ENCODE results near the gene PRAC2.

The PRAC2 gene

GRCh38 chr17:48754500-48755261 is 31.7 kb downstream of the PRAC2 start:
- no peak for DNase-seq (ENCODE audit: low read depth, low spot score)

- DNase-seq (ENCODE audit: low read depth, low spot score): no peak
Observed at GRCh38 chr17:48755356-48755755, 32.4 kb downstream of the PRAC2 start.

DNA sequence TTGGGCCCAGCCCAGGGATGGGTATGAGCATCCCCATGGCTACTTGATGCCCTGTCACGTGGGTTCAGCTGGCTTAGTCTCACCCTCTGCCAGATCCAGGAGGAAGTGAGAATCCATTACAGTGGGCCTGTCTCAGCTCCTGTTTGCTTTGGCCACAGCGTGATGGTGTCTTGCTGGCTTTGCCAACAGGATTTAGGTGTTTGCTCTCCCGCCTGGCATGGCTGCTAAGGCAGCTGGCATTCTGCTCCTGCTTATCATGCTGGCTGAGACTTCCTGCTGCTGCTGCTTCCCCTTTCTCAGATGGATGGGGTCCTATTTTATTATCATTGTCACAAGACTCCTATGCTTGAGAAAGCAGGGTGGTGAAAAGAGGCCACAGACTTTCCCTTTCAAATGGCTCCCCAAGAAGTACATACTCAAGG is 33.9 kb downstream of the PRAC2 start:
- no peak for DNase-seq (ENCODE audit: low read depth, low spot score)

DNA sequence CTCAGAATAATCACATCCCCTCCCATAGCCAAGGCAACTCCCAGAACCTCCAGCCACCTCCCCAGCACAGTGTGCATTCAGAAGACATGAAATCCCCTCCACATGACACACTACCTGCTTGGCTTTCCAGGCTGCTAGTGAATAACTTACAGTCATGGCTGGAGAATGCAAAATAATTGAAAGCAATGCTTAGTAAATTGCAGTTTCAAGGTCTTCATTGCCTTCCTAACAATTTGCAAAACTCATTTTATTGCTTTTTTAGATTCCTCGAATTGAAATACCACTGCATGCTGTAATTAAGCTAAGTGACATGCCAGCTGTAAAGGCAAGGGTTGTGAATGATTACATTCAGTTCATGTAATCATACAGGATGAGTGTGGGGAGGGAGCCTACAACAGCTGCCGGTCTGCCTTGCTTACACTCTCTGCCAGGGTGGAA is 34.6 kb downstream of the PRAC2 start:
- no peak for DNase-seq (ENCODE audit: low read depth, low spot score)

DNA sequence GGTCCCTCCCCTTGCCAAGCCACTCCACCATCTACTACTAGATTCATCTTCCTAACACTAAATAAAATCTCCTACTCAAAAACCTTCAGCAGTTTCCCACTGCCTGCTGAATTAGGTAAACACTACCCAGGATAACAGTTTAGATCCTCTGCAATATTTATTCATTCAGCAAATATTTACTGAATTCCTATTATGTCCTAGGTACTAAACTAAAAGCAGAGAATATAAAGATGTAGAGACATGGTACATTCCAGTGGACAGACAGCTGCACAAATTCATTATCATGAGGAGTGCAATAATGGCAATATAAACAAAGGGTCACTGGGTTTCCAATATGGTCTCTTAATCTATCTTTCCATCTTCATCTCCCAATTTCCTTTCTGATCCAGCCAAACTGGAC is 36.3 kb downstream of the PRAC2 start:
- DNase-seq (ENCODE audit: low read depth, low spot score): no peak

- DNase-seq (ENCODE audit: low read depth, low spot score): no peak
Observed at GRCh38 chr17:48760411-48760810, 37.4 kb downstream of the PRAC2 start.

DNA sequence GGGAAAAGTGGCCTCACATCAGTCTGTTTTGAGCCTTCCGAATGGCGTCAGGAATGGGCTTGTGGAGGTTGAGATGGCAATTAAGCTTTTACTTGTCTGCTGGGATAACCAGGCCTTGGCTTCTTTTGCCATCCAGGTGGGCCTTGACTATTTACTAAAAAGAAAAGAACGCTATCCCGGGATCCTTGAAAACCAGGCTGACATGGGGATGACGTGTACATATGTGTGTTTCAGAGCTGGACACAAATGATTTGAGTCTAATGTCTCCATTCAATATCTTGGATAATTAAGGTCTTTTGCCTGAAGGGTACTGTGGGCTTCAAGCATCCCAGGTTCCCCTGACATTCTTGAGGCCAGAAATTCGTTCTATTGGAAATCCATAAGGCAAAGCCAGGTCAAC is 38.1 kb downstream of the PRAC2 start:
- no peak for DNase-seq (ENCODE audit: low read depth, low spot score)

GRCh38 chr17:48767263-48767774 is 44.3 kb downstream of the PRAC2 start:
- DNase-seq (ENCODE audit: low read depth, low spot score): no peak

DNA sequence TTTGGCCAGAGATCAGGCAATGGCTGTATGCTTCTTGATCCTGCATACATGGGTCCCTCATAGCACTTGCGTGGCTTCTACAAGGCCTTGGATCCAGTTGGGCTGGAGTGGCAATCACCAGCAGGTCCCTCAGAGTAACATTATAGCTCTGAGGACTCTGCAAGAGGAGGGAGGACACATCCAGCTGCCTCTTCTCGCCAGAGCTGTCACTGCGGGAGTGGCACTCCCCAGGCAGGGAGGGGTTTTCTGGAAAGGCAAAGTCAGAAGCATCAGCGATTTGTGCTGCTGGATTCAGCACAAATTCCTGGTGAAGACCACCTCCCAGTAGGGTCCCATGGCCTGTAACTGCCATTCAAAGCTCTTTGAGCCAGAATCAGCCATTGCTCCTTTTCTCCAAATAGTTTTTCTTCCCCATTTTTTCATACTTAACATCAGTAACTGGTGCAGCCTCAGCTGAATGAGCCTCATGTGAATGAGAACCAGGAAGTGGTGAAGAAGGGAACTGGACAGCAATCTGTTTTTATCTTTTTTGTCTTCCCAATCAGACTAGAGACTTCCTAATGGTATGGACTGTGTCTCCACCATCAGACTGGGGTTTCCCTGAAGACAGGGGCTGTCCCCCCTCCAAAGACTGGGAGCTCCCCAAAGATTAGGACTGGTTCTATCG is 46.2 kb downstream of the PRAC2 start:
- no peak for DNase-seq (ENCODE audit: low read depth, low spot score)

GRCh38 chr17:48770954-48771353 is 48.0 kb downstream of the PRAC2 start:
- DNase-seq (ENCODE audit: low read depth, low spot score): no peak

GRCh38 chr17:48773245-48773644 is 50.3 kb downstream of the PRAC2 start:
- no peak for DNase-seq (ENCODE audit: low read depth, low spot score)
